Peyer's patch (tissue), 4 donors: ENCODE data around the gene KREMEN1. TPM values are rescaled to one million over a fixed set of nuclear protein-coding genes. Genes with fewer than 3 reads are reported as not detected.

Source experiments
- DNase-seq, 3 donors: peaks; one replicate each; pipeline ENCODE4 v3.0.0-alpha.2; 2017 to 2019
- H3K27ac ChIP-seq, 4 donors: fragments of 200-600 bp; sonication (generic); one replicate each; pipeline ENCODE4 v1.5.1; 2016 to 2019
- H3K27me3 ChIP-seq, 2 donors: fragments of 200-600 bp; sonication (generic); one replicate each; pipeline ENCODE4 v1.5.1; 2019
- H3K36me3 ChIP-seq, 3 donors: fragments of 200-600 bp; sonication (generic); one replicate each; pipeline ENCODE4 v1.5.1; 2016 to 2019
- H3K4me1 ChIP-seq, 4 donors: fragments of 200-600 bp; sonication (generic); one replicate each; pipeline ENCODE4 v1.5.1; 2016 to 2019
- H3K4me3 ChIP-seq, 4 donors: fragments of 200-600 bp; sonication (generic); 1 replicate in 3 of 4; 2 replicates in 1 of 4; pipeline ENCODE4 v1.5.1; 2016 to 2019; ENCODE audit warnings: mild to moderate bottlenecking in 1 of 4
- H3K9me3 ChIP-seq, 4 donors: fragments of 200-600 bp; sonication (generic); one replicate each; pipeline ENCODE4 v1.5.1; 2016 to 2019; ENCODE audit warnings: mild to moderate bottlenecking in 1 of 4
- POLR2A ChIP-seq, 2 donors: fragments of 450-650 bp; IDR thresholded peaks; one replicate each; pipeline ENCODE4 v1.5.1; 2017; ENCODE audit warnings: antibody characterized with exemption in 2 of 2, mild to moderate bottlenecking in 2 of 2, moderate library complexity in 2 of 2
- small RNA-seq, 2 donors: library from RNA; depleted of rRNA; stranded (forward); fragments of <200 nt; gene quantifications; one replicate each; pipeline ENCODE3, GENCODE V24; 2016
- total RNA-seq, 4 donors: library from RNA; depleted of rRNA; stranded (reverse); fragments of >200 nt; gene quantifications; one replicate each; pipeline ENCODE4 v1.1.0, GENCODE V29; 2016
- TF ChIP-seq, protein P1 (sequence below), 6 experiments: fragments of 450-650 bp in 4 of 6; fragments of 200-600 bp in 2 of 6; sonication (generic) in 1 of 6; IDR thresholded peaks; one replicate each; pipeline ENCODE4 v1.5.1; 2017 to 2019; ENCODE audit warnings: antibody characterized with exemption in 6 of 6, mild to moderate bottlenecking in 3 of 6, moderate library complexity in 1 of 6

Gene KREMEN1
- total RNA-seq, 4 donors from 2014 or later: 8.2 to 32.2 (median 16.1) TPM

GRCh38 chr22:29216873-29217666 lies 144.2 kb downstream of the KREMEN1 start:
- no peaks in the 10 kb centered on the region for H3K4me1 ChIP-seq
- TF ChIP-seq POLR2A (IDR thresholded peaks at IDR 0.05): no peak
- TF ChIP-seq, protein P1, sequence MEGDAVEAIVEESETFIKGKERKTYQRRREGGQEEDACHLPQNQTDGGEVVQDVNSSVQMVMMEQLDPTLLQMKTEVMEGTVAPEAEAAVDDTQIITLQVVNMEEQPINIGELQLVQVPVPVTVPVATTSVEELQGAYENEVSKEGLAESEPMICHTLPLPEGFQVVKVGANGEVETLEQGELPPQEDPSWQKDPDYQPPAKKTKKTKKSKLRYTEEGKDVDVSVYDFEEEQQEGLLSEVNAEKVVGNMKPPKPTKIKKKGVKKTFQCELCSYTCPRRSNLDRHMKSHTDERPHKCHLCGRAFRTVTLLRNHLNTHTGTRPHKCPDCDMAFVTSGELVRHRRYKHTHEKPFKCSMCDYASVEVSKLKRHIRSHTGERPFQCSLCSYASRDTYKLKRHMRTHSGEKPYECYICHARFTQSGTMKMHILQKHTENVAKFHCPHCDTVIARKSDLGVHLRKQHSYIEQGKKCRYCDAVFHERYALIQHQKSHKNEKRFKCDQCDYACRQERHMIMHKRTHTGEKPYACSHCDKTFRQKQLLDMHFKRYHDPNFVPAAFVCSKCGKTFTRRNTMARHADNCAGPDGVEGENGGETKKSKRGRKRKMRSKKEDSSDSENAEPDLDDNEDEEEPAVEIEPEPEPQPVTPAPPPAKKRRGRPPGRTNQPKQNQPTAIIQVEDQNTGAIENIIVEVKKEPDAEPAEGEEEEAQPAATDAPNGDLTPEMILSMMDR (IDR thresholded peaks at IDR 0.05): no peak
- H3K27ac ChIP-seq: peak overlapping the region in 1 of 4 donors; percentile 21
- H3K9me3 ChIP-seq: no peaks in the 10 kb centered on the region
- H3K27me3 ChIP-seq: no peaks in the 10 kb centered on the region
- no peak for DNase-seq
- no peaks in the 10 kb centered on the region for H3K36me3 ChIP-seq
- H3K4me3 ChIP-seq: no peak overlapping the region

Small RNAs within 50 kb of the gene (small RNA-seq; reads per million reads assigned to genes)
- gene RNU6-1219P (0 reads per million in 2 donors), gene RNU6-810P (0 reads per million in 2 donors)

Other genes with a start within 250 kb of the KREMEN1 start
- 10 to 100 TPM in 1 of 4 donors, 1 to 10 TPM in 3; 5.8 to 17.6 (median 8.0) TPM for gene ZNRF3, start 189.5 kb upstream of the KREMEN1 start, total RNA-seq
- not detected for gene C22orf31, start 11.2 kb upstream of the KREMEN1 start, total RNA-seq
- gene EMID1, start 132.9 kb downstream of the KREMEN1 start, total RNA-seq: 1 to 10 TPM; 1.9 to 7.1 (median 4.2) TPM
- 10 to 100 TPM; 25.4 to 47.2 (median 36.2) TPM for gene RHBDD3, start 194.9 kb downstream of the KREMEN1 start, total RNA-seq
- gene EWSR1, start 195.2 kb downstream of the KREMEN1 start, total RNA-seq: 100 to 1,000 TPM; 186 to 444 (median 276) TPM
- 10 to 100 TPM; 20.6 to 63.1 (median 35.6) TPM for gene GAS2L1, start 233.6 kb downstream of the KREMEN1 start, total RNA-seq
- 1 to 10 TPM in 2 of 4 donors, under 1 TPM in 1, not detected in 1; 0.85 to 9.0 (median 5.6) TPM for gene RASL10A, start 242.7 kb downstream of the KREMEN1 start, total RNA-seq